H9 (cell line): Measurements from ENCODE around the gene ZNF362. TPM values are rescaled to one million over a fixed set of nuclear protein-coding genes. Genes with fewer than 3 reads are reported as not detected.

Experiments
- DNase-seq: peaks from one replicate; pipeline ENCODE4 v3.0.0-alpha.2; 2017
- H2AFZ ChIP-seq: one replicate; pipeline ENCODE4 v1.6.1; 2013; ENCODE audit warnings: mild to moderate bottlenecking, low read length, control low read depth, moderate library complexity
- H2AK5ac ChIP-seq: 2 replicates; pipeline ENCODE4 v1.6.1; 2013; ENCODE audit warnings: low read length, control low read depth, mixed read lengths; ENCODE audit not compliant: insufficient read length
- H2BK120ac ChIP-seq: one replicate; pipeline ENCODE4 v1.6.1; 2013; ENCODE audit warnings: low read depth, mild to moderate bottlenecking, low read length, control low read depth, inconsistent platforms; ENCODE audit not compliant: poor library complexity, severe bottlenecking
- H2BK12ac ChIP-seq: 2 replicates; pipeline ENCODE4 v1.6.1; 2013; ENCODE audit warnings: low read length, control low read depth, mixed read lengths, low read depth; ENCODE audit not compliant: insufficient read length
- H2BK15ac ChIP-seq: 2 replicates; pipeline ENCODE4 v1.6.1; 2013; ENCODE audit warnings: low read depth, low read length, control low read depth
- H2BK20ac ChIP-seq: one replicate; pipeline ENCODE4 v1.6.1; 2013; ENCODE audit warnings: low read depth, mild to moderate bottlenecking, low read length, control low read depth, inconsistent platforms; ENCODE audit not compliant: poor library complexity, severe bottlenecking
- H2BK5ac ChIP-seq: 2 replicates; pipeline ENCODE4 v1.6.1; 2013; ENCODE audit warnings: low read length, control low read depth, mixed read lengths; ENCODE audit not compliant: insufficient read length
- H3K14ac ChIP-seq: 2 replicates; pipeline ENCODE4 v1.6.1; 2013; ENCODE audit warnings: low read length, control low read depth; ENCODE audit not compliant: insufficient read depth
- H3K18ac ChIP-seq: 2 replicates; pipeline ENCODE4 v1.6.1; 2013; ENCODE audit warnings: low read depth, mild to moderate bottlenecking, mixed read lengths, low read length, control low read depth; ENCODE audit not compliant: insufficient read length
- H3K23ac ChIP-seq: 2 replicates; pipeline ENCODE4 v1.6.1; 2013; ENCODE audit warnings: low read length, control low read depth, mixed read lengths, low read depth; ENCODE audit not compliant: insufficient read length
- H3K23me2 ChIP-seq: 2 replicates; pipeline ENCODE4 v1.6.1; 2013; ENCODE audit warnings: low read depth, mild to moderate bottlenecking, mixed read lengths, low read length, control low read depth; ENCODE audit not compliant: insufficient read length, poor library complexity, severe bottlenecking
- H3K27ac ChIP-seq: 2 replicates; pipeline ENCODE4 v1.5.1; 2013; ENCODE audit warnings: low read length, control low read depth, mixed read lengths, low read depth; ENCODE audit not compliant: insufficient read length
- H3K27me3 ChIP-seq: 2 replicates; pipeline ENCODE4 v1.6.1; 2013; ENCODE audit warnings: low read length, control low read depth, inconsistent platforms; ENCODE audit not compliant: insufficient read depth
- H3K4ac ChIP-seq: 2 replicates; pipeline ENCODE4 v1.6.1; 2013; ENCODE audit warnings: low read depth, mild to moderate bottlenecking, control low read depth, inconsistent platforms, low read length, moderate library complexity
- H3K4me1 ChIP-seq: 2 replicates; pipeline ENCODE4 v1.6.1; 2013; ENCODE audit warnings: low read length, control low read depth, inconsistent platforms; ENCODE audit not compliant: insufficient read depth
- H3K4me2 ChIP-seq: 2 replicates; pipeline ENCODE4 v1.6.1; 2013; ENCODE audit warnings: low read length, control low read depth, mixed read lengths; ENCODE audit not compliant: insufficient read length, insufficient read depth
- H3K56ac ChIP-seq: 2 replicates; pipeline ENCODE4 v1.6.1; 2013; ENCODE audit warnings: low read depth, mild to moderate bottlenecking, mixed read lengths, low read length, control low read depth; ENCODE audit not compliant: insufficient read length
- H3K79me1 ChIP-seq: 2 replicates; pipeline ENCODE4 v1.6.1; 2013; ENCODE audit warnings: low read depth, mild to moderate bottlenecking, moderate library complexity, low read length, control low read depth, inconsistent platforms; ENCODE audit not compliant: insufficient read depth, poor library complexity, severe bottlenecking
- H3K79me2 ChIP-seq: 2 replicates; pipeline ENCODE4 v1.6.1; 2013; ENCODE audit warnings: low read length, control low read depth, inconsistent platforms; ENCODE audit not compliant: insufficient read depth
- H3K9ac ChIP-seq: 2 replicates; pipeline ENCODE4 v1.6.1; 2013; ENCODE audit warnings: low read length, control low read depth, mixed read lengths; ENCODE audit not compliant: insufficient read length; ENCODE audit errors: extremely low read depth
- H3K9me3 ChIP-seq: one replicate; pipeline ENCODE4 v1.6.1; 2013; ENCODE audit warnings: low read depth, low read length, inconsistent platforms; ENCODE audit not compliant: control insufficient read depth
- H3T11ph ChIP-seq: one replicate; pipeline ENCODE4 v1.6.1; 2013; ENCODE audit warnings: mild to moderate bottlenecking, low read length, control low read depth, inconsistent platforms
- H4K20me1 ChIP-seq: one replicate; pipeline ENCODE4 v1.6.1; 2013; ENCODE audit not compliant: control insufficient read depth, insufficient read length, insufficient read depth
- H4K5ac ChIP-seq: 2 replicates; pipeline ENCODE4 v1.6.1; 2013; ENCODE audit warnings: low read depth, mild to moderate bottlenecking, mixed read lengths, low read length, control low read depth; ENCODE audit not compliant: insufficient read length
- H4K8ac ChIP-seq: replicated peaks from 2 replicates; pipeline ENCODE4 v1.6.1; 2013; ENCODE audit warnings: low read length, control low read depth, mixed read lengths, low read depth; ENCODE audit not compliant: insufficient read length
- H4K91ac ChIP-seq: 2 replicates; pipeline ENCODE4 v1.6.1; 2013; ENCODE audit warnings: low read depth, mild to moderate bottlenecking, moderate library complexity, mixed read lengths, low read length, control low read depth; ENCODE audit not compliant: insufficient read length
- H3K27ac Mint-ChIP-seq, 3 experiments: 2 replicates in 2 of 3; 3 replicates in 1 of 3; pipeline ENCODE4 v1.8.0; 2020 to 2021; ENCODE audit warnings: mixed read lengths in 3 of 3, mild to moderate bottlenecking in 1 of 3, moderate library complexity in 1 of 3
- H3K27me3 Mint-ChIP-seq: 2 replicates; pipeline ENCODE4 v1.8.0; 2021; ENCODE audit warnings: low read depth, mild to moderate bottlenecking, moderate library complexity, mixed read lengths
- H3K36me3 Mint-ChIP-seq, 3 experiments: 2 replicates in 2 of 3; 3 replicates in 1 of 3; pipeline ENCODE4 v1.8.0; 2020 to 2021; ENCODE audit warnings: low read depth in 3 of 3, mixed read lengths in 3 of 3; ENCODE audit not compliant: insufficient read depth in 1 of 3
- H3K4me1 Mint-ChIP-seq, 2 experiments: 2 replicates each; pipeline ENCODE4 v1.8.0; 2020; ENCODE audit warnings: mixed read lengths in 2 of 2
- H3K4me3 Mint-ChIP-seq, 2 experiments: 2 replicates in 1 of 2; 3 replicates in 1 of 2; pipeline ENCODE4 v1.8.0; 2020 to 2021; ENCODE audit warnings: mild to moderate bottlenecking in 2 of 2, mixed read lengths in 2 of 2, moderate library complexity in 1 of 2
- H3K9me3 Mint-ChIP-seq, 2 experiments: 2 replicates in 1 of 2; 3 replicates in 1 of 2; pipeline ENCODE4 v1.8.0; 2020; ENCODE audit warnings: mild to moderate bottlenecking in 2 of 2, mixed read lengths in 2 of 2, moderate library complexity in 1 of 2
- CTCF ChIP-seq: fragments of 200-600 bp; sonication (generic); conservative IDR thresholded peaks from 3 replicates; pipeline ENCODE4 v1.8.0; 2021; ENCODE audit warnings: antibody characterized with exemption, mild to moderate bottlenecking
- WGBS: extraction: QIAGEN DNeasy Blood & Tissue Kit; methylation state at CpG from one replicate; pipeline ENCODE4 v1.1.7; 2013; ENCODE audit warnings: missing lambda C conversion rate, low lambda C conversion rate, mixed read lengths; ENCODE audit not compliant: insufficient read length; ENCODE audit errors: extremely low coverage; 5-methylcytosine and 5-hydroxymethylcytosine counted together
- total RNA-seq: library from RNA; stranded (reverse); gene quantifications from 2 replicates; pipeline ENCODE4 v1.2.1, GENCODE V29; 2021

ZNF362 gene
- total RNA-seq, 1 experiment from 2014 or later, result 18.7 TPM

GRCh38 chr1:33259879-33260278 lies 3.6 kb downstream of the ZNF362 start:
- DNase-seq, result no peak
- Histone ChIP-seq H2BK5ac (no peak overlapping the region), H3K23me2 (peaks cover 14% of the 10 kb centered on the region), H4K8ac (no peak overlapping the region), H4K91ac (no peak overlapping the region), H2BK15ac (no peak overlapping the region), H3K27me3 (no peaks in the 10 kb centered on the region), H3K79me1 (peaks cover 4% of the 10 kb centered on the region), H2BK12ac (no peak overlapping the region), H3K23ac (no peak overlapping the region), H3K9me3 (no peaks in the 10 kb centered on the region), H3K18ac (no peak overlapping the region), H2AK5ac (no peak overlapping the region), H3K9ac (no peak overlapping the region), H2BK20ac (no peak overlapping the region), H3K27ac (no peak overlapping the region), H3K79me2 (peaks cover 4% of the 10 kb centered on the region; the same call in 1 of the 2 replicates), H4K20me1 (no peaks in the 10 kb centered on the region), H3K56ac (no peak overlapping the region), H4K5ac (no peak overlapping the region), H2BK120ac (no peak overlapping the region), H3K4me1 (peaks cover 6% of the 10 kb centered on the region; the same call in 1 of the 2 replicates), H2AFZ (no peak overlapping the region), H3K14ac (no peak overlapping the region), H3K4me2 (no peak overlapping the region), H3T11ph (no peak overlapping the region), H3K4ac (no peak overlapping the region)
- no peak for TF ChIP-seq CTCF
- Mint-ChIP-seq H3K4me1 (peaks cover 37 to 40% of the 10 kb centered on the region in 2 experiments), H3K27me3 (peaks cover 5% of the 10 kb centered on the region), H3K9me3 (no peaks in the 10 kb centered on the region), H3K36me3 (peaks cover 5 to 21% (median 6%) of the 10 kb centered on the region in 3 experiments; a peak in 5 of 7 replicates), H3K4me3 (no peak overlapping the region), H3K27ac (no peak overlapping the region)
- no CpG with 5 or more reads among the region's 3 CpGs for WGBS
